Activated CD4-positive, alpha-beta T cell treated with anti-CD3 and anti-CD28 coated beads, Interleukin-2, amount 50 U/mL, for 48 hours (primary cell): Measurements from ENCODE around the gene PER3.
A peak's percentile ranks its signal among the peaks of the same experiment; 100 is the strongest.

Experiments used
- DNase-seq, 2 experiments: peaks; one replicate each; pipeline ENCODE4 v3.0.0-alpha.2; 2020

The PER3 gene

GRCh38 chr1:7879228-7879627, 95.1 kb downstream of the PER3 start:
- no peak for DNase-seq

- DNase-seq = no peak
Measured at GRCh38 chr1:7884757-7885156, 100.7 kb downstream of the PER3 start.

GRCh38 chr1:7885513-7886404, 101.7 kb downstream of the PER3 start:
- peak; percentile 34 to 44 for DNase-seq

GRCh38 chr1:7886405-7886745, 102.3 kb downstream of the PER3 start:
- no peak for DNase-seq

GRCh38 chr1:7888248-7889081, 104.4 kb downstream of the PER3 start:
- DNase-seq = no peak

- no peak for DNase-seq
Measured at GRCh38 chr1:7890853-7891252, 106.8 kb downstream of the PER3 start.

- no peak for DNase-seq
Measured at GRCh38 chr1:7891804-7892203, 107.7 kb downstream of the PER3 start.

GRCh38 chr1:7893529-7894180, 109.6 kb downstream of the PER3 start:
- no peak for DNase-seq
